ENCODE measurements around the gene CHST1.

DNA sequence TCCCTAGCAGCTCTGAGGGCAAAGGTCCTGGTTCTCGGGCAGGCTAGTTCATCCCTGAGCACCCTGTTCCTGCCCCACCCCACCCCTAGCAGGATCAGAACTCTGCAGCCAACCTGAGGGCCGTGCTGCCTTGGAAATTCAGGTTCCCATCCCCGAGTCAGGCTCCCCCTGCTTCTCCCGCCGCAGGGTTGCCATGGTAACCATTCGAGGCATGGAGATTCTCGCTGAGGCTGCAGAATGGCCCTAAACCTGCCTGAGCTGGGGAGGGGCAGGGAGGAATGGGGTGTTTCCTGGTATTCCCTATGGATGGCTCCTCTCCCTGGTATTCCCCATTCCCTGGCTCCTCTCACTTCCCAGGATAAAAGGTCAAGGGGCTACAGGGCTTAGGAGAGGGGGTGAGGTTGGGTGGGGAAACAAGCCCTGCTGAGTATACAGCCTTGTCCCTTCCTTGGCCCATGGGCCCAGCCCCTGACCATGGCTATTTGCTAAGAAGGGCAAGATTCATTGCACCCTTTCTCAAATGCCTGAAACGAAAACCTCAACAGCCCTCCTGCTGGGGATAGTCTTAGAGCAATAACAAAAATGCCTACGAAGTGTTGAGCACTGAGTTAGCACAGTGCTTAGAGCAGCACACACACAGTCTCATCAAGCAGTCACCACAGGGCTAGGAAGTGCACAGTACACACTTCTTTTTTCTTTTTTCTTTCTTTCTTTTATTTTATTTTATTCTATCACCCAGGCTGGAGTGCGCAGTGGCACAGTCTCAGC lies 58.7 kb downstream of the CHST1 start:
- TF ChIP-seq, protein P1, sequence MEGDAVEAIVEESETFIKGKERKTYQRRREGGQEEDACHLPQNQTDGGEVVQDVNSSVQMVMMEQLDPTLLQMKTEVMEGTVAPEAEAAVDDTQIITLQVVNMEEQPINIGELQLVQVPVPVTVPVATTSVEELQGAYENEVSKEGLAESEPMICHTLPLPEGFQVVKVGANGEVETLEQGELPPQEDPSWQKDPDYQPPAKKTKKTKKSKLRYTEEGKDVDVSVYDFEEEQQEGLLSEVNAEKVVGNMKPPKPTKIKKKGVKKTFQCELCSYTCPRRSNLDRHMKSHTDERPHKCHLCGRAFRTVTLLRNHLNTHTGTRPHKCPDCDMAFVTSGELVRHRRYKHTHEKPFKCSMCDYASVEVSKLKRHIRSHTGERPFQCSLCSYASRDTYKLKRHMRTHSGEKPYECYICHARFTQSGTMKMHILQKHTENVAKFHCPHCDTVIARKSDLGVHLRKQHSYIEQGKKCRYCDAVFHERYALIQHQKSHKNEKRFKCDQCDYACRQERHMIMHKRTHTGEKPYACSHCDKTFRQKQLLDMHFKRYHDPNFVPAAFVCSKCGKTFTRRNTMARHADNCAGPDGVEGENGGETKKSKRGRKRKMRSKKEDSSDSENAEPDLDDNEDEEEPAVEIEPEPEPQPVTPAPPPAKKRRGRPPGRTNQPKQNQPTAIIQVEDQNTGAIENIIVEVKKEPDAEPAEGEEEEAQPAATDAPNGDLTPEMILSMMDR (IDR thresholded peaks at IDR 0.05; ENCODE audit: insufficient read depth, low read length), result no peak
- TF ChIP-seq POLR2AphosphoS5 (IDR thresholded peaks at IDR 0.05; ENCODE audit: low read depth), result no peak
- TF ChIP-seq, protein P2, sequence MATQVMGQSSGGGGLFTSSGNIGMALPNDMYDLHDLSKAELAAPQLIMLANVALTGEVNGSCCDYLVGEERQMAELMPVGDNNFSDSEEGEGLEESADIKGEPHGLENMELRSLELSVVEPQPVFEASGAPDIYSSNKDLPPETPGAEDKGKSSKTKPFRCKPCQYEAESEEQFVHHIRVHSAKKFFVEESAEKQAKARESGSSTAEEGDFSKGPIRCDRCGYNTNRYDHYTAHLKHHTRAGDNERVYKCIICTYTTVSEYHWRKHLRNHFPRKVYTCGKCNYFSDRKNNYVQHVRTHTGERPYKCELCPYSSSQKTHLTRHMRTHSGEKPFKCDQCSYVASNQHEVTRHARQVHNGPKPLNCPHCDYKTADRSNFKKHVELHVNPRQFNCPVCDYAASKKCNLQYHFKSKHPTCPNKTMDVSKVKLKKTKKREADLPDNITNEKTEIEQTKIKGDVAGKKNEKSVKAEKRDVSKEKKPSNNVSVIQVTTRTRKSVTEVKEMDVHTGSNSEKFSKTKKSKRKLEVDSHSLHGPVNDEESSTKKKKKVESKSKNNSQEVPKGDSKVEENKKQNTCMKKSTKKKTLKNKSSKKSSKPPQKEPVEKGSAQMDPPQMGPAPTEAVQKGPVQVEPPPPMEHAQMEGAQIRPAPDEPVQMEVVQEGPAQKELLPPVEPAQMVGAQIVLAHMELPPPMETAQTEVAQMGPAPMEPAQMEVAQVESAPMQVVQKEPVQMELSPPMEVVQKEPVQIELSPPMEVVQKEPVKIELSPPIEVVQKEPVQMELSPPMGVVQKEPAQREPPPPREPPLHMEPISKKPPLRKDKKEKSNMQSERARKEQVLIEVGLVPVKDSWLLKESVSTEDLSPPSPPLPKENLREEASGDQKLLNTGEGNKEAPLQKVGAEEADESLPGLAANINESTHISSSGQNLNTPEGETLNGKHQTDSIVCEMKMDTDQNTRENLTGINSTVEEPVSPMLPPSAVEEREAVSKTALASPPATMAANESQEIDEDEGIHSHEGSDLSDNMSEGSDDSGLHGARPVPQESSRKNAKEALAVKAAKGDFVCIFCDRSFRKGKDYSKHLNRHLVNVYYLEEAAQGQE (IDR thresholded peaks at IDR 0.05; ENCODE audit: insufficient replicate concordance, low read depth), result no peak
- TF ChIP-seq GABPA (IDR thresholded peaks at IDR 0.05; ENCODE audit: low read depth), result no peak
- no peak for TF ChIP-seq SPI1 (IDR thresholded peaks at IDR 0.05; ENCODE audit: borderline replicate concordance, low read depth)
